GM12864 (cell line): Measurements from ENCODE around the gene GREB1L.
"Not testable (repeated sequence)": the region's sequence is repeated elsewhere in the genome, so short reads cannot be mapped to it uniquely, and the experiment has no call there.

ENCODE experiments used
- DNase-seq: peaks from one replicate; pipeline ENCODE4 v3.0.0-alpha.2; 2011; ENCODE audit warnings: low read depth
- H3K4me3 ChIP-seq: 2 replicates; pipeline ENCODE4 v1.5.1; 2011; ENCODE audit warnings: mild to moderate bottlenecking, low read depth, low read length, control low read depth
- TF ChIP-seq, protein P1 (sequence below): IDR thresholded peaks from 2 replicates; pipeline ENCODE4 v1.5.1; 2011; ENCODE audit warnings: low read depth, mild to moderate bottlenecking, moderate library complexity, low read length, control low read depth, inconsistent platforms; ENCODE audit errors: missing control alignments

The GREB1L gene

GRCh38 chr18:21205695-21206094 is 36.3 kb upstream of the GREB1L start:
- H3K4me3 ChIP-seq = no peak overlapping the region
- DNase-seq = no peak
- TF ChIP-seq, protein P1, sequence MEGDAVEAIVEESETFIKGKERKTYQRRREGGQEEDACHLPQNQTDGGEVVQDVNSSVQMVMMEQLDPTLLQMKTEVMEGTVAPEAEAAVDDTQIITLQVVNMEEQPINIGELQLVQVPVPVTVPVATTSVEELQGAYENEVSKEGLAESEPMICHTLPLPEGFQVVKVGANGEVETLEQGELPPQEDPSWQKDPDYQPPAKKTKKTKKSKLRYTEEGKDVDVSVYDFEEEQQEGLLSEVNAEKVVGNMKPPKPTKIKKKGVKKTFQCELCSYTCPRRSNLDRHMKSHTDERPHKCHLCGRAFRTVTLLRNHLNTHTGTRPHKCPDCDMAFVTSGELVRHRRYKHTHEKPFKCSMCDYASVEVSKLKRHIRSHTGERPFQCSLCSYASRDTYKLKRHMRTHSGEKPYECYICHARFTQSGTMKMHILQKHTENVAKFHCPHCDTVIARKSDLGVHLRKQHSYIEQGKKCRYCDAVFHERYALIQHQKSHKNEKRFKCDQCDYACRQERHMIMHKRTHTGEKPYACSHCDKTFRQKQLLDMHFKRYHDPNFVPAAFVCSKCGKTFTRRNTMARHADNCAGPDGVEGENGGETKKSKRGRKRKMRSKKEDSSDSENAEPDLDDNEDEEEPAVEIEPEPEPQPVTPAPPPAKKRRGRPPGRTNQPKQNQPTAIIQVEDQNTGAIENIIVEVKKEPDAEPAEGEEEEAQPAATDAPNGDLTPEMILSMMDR = no peak

DNA sequence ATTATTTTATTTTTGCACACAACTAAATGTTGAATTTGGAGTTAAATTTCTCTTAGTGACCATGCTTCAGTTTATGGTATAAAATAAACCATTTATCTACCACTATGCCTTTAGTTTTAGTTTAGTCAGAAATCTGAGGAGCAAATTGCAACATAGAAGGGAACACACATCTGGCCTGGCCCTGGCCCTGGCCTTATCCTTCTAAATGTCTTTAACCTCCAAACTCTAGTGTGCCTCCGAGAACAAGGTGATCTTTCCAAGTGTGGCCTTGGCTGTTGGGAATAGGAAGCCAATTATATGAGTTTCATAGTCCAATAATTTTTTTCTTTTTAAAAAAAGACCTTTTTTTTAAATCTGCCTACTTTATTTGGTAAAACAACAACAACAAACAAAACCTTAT is 31.8 kb upstream of the GREB1L start:
- no peak overlapping the region for H3K4me3 ChIP-seq
- no peak for DNase-seq
- TF ChIP-seq, protein P1 = no peak

GRCh38 chr18:21210784-21211183 is 31.2 kb upstream of the GREB1L start:
- TF ChIP-seq, protein P1 = no peak
- H3K4me3 ChIP-seq = no peak overlapping the region
- no peak for DNase-seq

- not testable (repeated sequence) for H3K4me3 ChIP-seq, DNase-seq
Observed at GRCh38 chr18:21214409-21214808, 27.6 kb upstream of the GREB1L start.

GRCh38 chr18:21215490-21215889 is 26.5 kb upstream of the GREB1L start:
- TF ChIP-seq, protein P1 = no peak
- DNase-seq = no peak

GRCh38 chr18:21218862-21219261 is 23.2 kb upstream of the GREB1L start:
- TF ChIP-seq, protein P1 = no peak
- no peak for DNase-seq
- H3K4me3 ChIP-seq = no peak overlapping the region

More at GRCh38 chr18:21215490-21215889, 26.5 kb upstream of the GREB1L start:
- no peak overlapping the region for H3K4me3 ChIP-seq

- no peak for DNase-seq
- no peak overlapping the region for H3K4me3 ChIP-seq
- TF ChIP-seq, protein P1 = no peak
Observed at GRCh38 chr18:21230436-21230835, 11.6 kb upstream of the GREB1L start.
